ENCODE results near the gene BHLHA9. TPM values are rescaled to one million over a fixed set of nuclear protein-coding genes. Genes with fewer than 3 reads are reported as not detected.

The BHLHA9 gene
- total and polyA plus RNA-seq, 2 of the 8 experiments (the other 6 are each of a cell fraction or from before 2014, with no cell fraction given) = 0.29 to 0.34 TPM

- no peak overlapping the region for H3K18ac ChIP-seq (ENCODE audit: extremely low read depth, low read length)
- no peak overlapping the region for H2BK5ac ChIP-seq (ENCODE audit: low read depth, low read length)
- H3K9ac ChIP-seq (replicated peaks in 1 of 4; ENCODE audit: extremely low read depth in 1 of 4, low read depth in 3 of 4, low read length in 3 of 4) = no peak overlapping the region
- TF ChIP-seq BCL11A (IDR thresholded peaks at IDR 0.05; ENCODE audit: low read depth in 2 of 2, low read length in 2 of 2) = no peak
- no peak for TF ChIP-seq TBP (IDR thresholded peaks at IDR 0.05; ENCODE audit: low read depth, low read length)
- TF ChIP-seq FOSL1 (IDR thresholded peaks at IDR 0.05; ENCODE audit: insufficient read depth, low read depth, low read length) = no peak
- TF ChIP-seq USF2 (IDR thresholded peaks at IDR 0.05; ENCODE audit: low read length) = no peak
- no peak for TF ChIP-seq HDAC2 (IDR thresholded peaks at IDR 0.05; ENCODE audit: borderline replicate concordance in 1 of 2, low read depth in 2 of 2, low read length in 2 of 2)
- H3K4me3 ChIP-seq (ENCODE audit: extremely low read depth in 1 of 4, insufficient read depth in 2 of 4, low read depth in 3 of 4, low read length in 4 of 4) = no peak overlapping the region
- H3K56ac ChIP-seq (replicated peaks; ENCODE audit: insufficient read length, low read depth, low read length) = no peak overlapping the region
- H3K4ac ChIP-seq (replicated peaks; ENCODE audit: insufficient read length, low read depth, low read length) = no peak overlapping the region
- no peaks in the 10 kb centered on the region for H3K79me2 ChIP-seq (ENCODE audit: control insufficient read depth in 1 of 2, insufficient read depth in 2 of 2, low read length in 2 of 2)
- POLR2A ChIA-PET (ENCODE audit: partially characterized antibody) = no interaction called here
- H2AK5ac ChIP-seq (ENCODE audit: low read depth, low read length) = no peak overlapping the region
- H3K23ac ChIP-seq (ENCODE audit: insufficient read length) = no peak overlapping the region
- FAIRE-seq (no peak), DNase-seq (ENCODE audit: low read depth in 1 of 2, low spot score in 2 of 2) (no peak)
- peaks cover 0 to 3% of the 10 kb centered on the region in 2 experiments; a peak in 1 of 4 replicates for H3K9me3 ChIP-seq (ENCODE audit: insufficient read depth in 2 of 2, low read depth in 1 of 2, low read length in 1 of 2)
- H2BK20ac ChIP-seq (ENCODE audit: low read length) = no peak overlapping the region
- no peak overlapping the region for H2AFZ ChIP-seq (ENCODE audit: low read length)
- CTCF ChIA-PET (ENCODE audit: partially characterized antibody) = interaction anchor here (1.2 kb wide), 2 partner anchors 15 to 38 kb away, joined by 3 read pairs; no protein-coding TSS in a partner anchor
- no peak overlapping the region for H3K4me2 ChIP-seq (ENCODE audit: insufficient read depth in 1 of 2, low read depth in 2 of 2, low read length in 2 of 2)
- H2BK12ac ChIP-seq (ENCODE audit: low read depth, low read length) = no peak overlapping the region
- H3K27ac ChIP-seq (ENCODE audit: low read depth, low read length) = no peak overlapping the region
- H2BK120ac ChIP-seq (replicated peaks; ENCODE audit: low read depth, low read length) = no peak overlapping the region
- no peaks in the 10 kb centered on the region for H3K4me1 ChIP-seq (replicated peaks in 1 of 4; ENCODE audit: control insufficient read depth in 3 of 4, insufficient read depth in 4 of 4, low read length in 3 of 4)
- no peak overlapping the region for H4K8ac ChIP-seq (ENCODE audit: extremely low read depth, insufficient read depth, low read length)
- no peak overlapping the region for H4K5ac ChIP-seq (ENCODE audit: insufficient read length, low read depth, low read length)
- H3K14ac ChIP-seq (ENCODE audit: insufficient read length) = no peak overlapping the region
- H4K20me1 ChIP-seq (replicated peaks in 1 of 2; ENCODE audit: control insufficient read depth in 1 of 2, insufficient read depth in 2 of 2, low read length in 2 of 2) = no peaks in the 10 kb centered on the region
- WGBS, 2 experiments (ENCODE audit: extremely low coverage in 1 of 2, insufficient coverage in 1 of 2, insufficient read length in 1 of 2, insufficient replicate concordance in 2 of 2, low coverage in 1 of 2, low lambda C conversion rate in 2 of 2, missing lambda C conversion rate in 1 of 2) = 89% methylated on average over 9 of the region's 9 CpGs; no CpG with 5 or more reads in 1 of the 2 experiments
- no peak overlapping the region for H2BK15ac ChIP-seq (ENCODE audit: low read length)
- H4K91ac ChIP-seq (replicated peaks; ENCODE audit: insufficient read length, low read length) = no peak overlapping the region
- H3K79me1 ChIP-seq (ENCODE audit: low read depth, low read length) = no peaks in the 10 kb centered on the region
- no peaks in the 10 kb centered on the region for H3K36me3 ChIP-seq (ENCODE audit: control insufficient read depth in 2 of 4, insufficient read depth in 4 of 4, low read length in 3 of 4)
- H3K27me3 ChIP-seq (replicated peaks in 1 of 4; ENCODE audit: control insufficient read depth in 3 of 4, extremely low read depth in 1 of 4, insufficient read depth in 3 of 4, low read length in 3 of 4) = no peaks in the 10 kb centered on the region
- no peaks in the 10 kb centered on the region for H3K23me2 ChIP-seq (ENCODE audit: low read depth, low read length)
These were observed 25.6 kb upstream of the BHLHA9 start for GRCh38 chr17:1244606-1245012.
